ENCODE results near the gene PLXNB2.
A peak's percentile ranks its signal among the peaks of the same experiment; 100 is the strongest.

Gene PLXNB2

GRCh38 chr22:50310031-50310722 lies 2.7 kb upstream of the PLXNB2 start:
- no peak for DNase-seq

GRCh38 chr22:50309601-50309991 lies 2.1 kb upstream of the PLXNB2 start:
- no peak for DNase-seq

GRCh38 chr22:50308986-50309600 lies 1.6 kb upstream of the PLXNB2 start:
- DNase-seq: no peak

GRCh38 chr22:50308597-50308935 lies 1.1 kb upstream of the PLXNB2 start:
- DNase-seq: peak; percentile 56 to 77

GRCh38 chr22:50307890-50308596 lies 597 bp upstream of the PLXNB2 start:
- no peak for DNase-seq

GRCh38 chr22:50305923-50306566 lies 1.4 kb downstream of the PLXNB2 start:
- DNase-seq: peak; percentile 90 to 95

DNA sequence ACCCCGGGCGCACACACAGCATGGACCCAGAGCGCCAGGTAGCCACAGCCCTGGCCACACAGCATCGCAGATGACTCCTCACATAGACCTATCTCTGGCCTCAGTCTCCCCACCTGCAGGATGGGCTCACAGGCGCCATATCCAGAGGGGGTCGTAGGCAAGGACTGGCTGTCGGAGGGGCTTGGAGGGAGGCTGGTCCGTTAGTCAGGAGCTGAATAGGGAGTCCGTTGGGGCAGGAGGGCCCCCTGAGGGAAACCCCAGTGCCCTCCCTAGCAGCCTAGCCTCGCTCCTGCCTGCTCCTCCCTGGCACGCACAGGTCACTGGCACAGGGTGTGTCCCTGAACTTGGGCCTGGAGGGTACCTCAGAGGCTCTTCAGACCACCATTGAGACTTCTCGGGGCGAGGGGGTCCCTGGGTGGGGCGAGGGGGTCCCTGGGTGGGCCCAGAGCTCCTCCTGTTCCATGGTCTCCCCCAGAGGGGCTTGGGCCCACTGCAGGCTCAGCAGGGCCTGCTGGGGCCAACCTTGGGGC lies 2.0 kb downstream of the PLXNB2 start:
- no peak for DNase-seq

GRCh38 chr22:50304528-50305392 lies 2.7 kb downstream of the PLXNB2 start:
- peak; percentile 52 to 55 for DNase-seq

- peak; percentile 57 to 64 for DNase-seq
Measured at GRCh38 chr22:50303848-50304527, 3.5 kb downstream of the PLXNB2 start.

DNA sequence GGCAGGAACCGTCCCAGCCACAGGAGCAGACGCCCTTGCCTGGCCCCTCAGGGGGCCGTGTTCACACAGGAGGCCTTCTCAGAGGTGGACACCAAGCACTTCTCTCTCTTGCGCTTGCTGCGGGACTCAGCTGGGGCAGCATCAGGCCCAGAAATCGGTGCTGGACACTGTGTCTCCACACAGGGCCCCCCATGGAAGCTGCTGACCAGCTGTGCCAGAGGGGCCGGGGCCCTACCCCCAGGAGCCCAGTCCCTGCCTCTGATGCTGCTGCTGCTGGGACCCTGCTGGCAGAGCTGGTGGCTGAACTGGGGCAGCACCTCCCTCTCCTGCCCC lies 4.0 kb downstream of the PLXNB2 start:
- no peak for DNase-seq

- no peak for DNase-seq
Measured at GRCh38 chr22:50302564-50302963, 4.9 kb downstream of the PLXNB2 start.

DNA sequence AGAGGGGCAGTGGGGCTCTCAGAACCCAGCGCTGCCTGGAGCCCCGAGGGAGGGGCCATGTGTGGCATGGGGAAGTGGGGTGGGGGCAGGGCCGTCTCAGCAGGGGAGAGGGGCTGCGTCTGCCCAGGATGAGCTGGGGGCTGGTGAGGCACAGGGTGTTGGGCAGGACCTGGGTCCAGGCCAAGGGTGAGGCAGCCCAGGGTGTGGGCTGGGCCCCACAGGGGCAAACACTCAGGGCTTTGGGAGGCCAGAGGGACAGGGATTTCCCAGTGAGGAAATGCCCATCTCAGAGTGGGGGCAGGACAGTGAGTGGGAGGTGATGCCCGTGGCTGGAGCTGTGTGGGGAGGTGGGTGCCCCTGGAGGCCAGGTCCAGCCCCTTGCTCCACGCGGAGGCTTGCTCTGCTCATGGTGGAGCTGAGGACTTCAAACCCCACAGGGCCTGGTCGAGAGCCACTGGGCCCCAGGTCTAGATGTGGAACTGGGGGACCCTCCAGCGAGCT lies 5.4 kb downstream of the PLXNB2 start:
- DNase-seq: peak; percentile 65 to 71

DNA sequence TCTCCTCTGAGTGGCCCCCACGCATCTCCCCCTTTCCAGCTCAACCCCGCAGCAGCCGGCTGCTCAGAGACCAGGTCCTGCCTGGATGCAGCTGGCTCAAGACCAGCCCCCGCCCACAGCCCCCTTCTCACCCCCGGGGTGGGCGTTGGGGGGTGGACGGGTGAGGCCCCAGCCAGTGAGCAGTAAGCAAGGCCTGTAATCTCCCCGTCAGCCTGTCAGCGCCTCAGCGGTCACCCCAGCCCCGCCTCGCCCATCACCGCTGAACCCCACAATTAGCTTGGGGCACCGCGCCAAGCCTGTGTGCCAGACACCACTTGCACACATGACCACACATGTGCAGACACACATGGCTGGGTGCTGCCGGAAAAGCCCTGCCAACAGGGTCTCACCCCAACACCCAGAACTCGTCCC lies 5.9 kb downstream of the PLXNB2 start:
- no peak for DNase-seq

DNA sequence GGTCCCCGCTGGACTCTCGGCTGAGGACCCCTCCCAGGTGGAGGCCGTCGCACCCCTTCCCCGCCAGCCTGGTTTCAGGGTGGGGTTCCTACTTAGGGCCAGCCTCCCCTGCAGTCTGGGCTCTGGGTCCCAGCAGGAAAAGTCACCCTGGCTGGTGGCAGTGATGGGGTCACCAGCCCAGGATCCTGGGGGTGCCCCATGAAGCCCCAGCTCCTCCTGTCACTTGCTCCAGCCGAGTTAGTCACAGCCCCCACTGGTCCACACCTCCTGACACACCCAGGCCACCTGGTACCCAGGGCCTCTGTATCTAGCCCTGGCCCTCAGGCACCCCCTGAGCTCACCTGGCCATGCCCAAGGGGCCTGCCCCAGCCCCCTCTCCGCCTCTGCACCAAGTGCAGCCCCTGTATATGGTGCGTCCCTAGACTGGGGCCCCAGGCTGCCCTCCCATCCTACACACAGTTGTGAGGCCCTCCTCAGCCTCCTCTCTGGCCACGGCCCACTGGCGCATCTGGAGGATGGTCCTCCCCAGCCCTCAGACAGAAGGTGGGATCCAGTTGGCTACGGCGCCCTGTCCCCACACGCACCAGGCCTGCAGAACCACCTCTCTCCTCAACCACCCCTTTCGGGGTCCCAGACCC lies 6.7 kb downstream of the PLXNB2 start:
- no peak for DNase-seq

GRCh38 chr22:50299785-50300619 lies 7.4 kb downstream of the PLXNB2 start:
- no peak for DNase-seq

GRCh38 chr22:50298937-50299784 lies 8.3 kb downstream of the PLXNB2 start:
- no peak for DNase-seq

DNA sequence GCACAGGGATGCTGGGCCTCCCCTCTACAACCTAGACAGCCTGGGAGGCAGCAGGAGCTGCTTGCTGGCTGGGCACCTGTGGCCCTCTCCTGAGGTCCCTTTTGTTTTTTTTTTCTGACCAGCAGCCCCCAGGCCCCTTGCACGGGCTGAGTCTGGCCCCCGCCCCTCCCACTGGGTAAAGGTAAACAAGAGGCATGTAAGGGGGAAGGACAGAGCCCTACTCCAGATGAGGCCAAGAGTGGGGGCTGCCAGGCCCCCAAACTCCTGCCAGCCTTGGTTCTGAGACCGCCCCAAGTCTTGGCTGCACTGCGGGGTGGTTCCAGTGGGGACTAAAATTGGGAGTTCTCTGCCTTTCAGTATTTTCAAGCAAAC lies 9.2 kb downstream of the PLXNB2 start:
- no peak for DNase-seq

GRCh38 chr22:50297510-50298265 lies 9.8 kb downstream of the PLXNB2 start:
- no peak for DNase-seq

All from inflammatory macrophage treated with lipopolysaccharide for 1 hour (primary cell).